HG03060 (cell line): ENCODE data around the gene TBRG1.

Experiments used
- ATAC-seq: cut with Tn5 transposase; IDR thresholded peaks from one replicate; pipeline ENCODE4 v1.9.1; 2021; ENCODE audit warnings: low read depth, moderate number of reproducible peaks; ENCODE audit not compliant: unreplicated experiment

The TBRG1 gene

GRCh38 chr11:124612045-124612444, 10.6 kb upstream of the TBRG1 start:
- ATAC-seq, result no peak

GRCh38 chr11:124612567-124613246, 10.0 kb upstream of the TBRG1 start:
- no peak for ATAC-seq

GRCh38 chr11:124618863-124619262, 3.8 kb upstream of the TBRG1 start:
- no peak for ATAC-seq

GRCh38 chr11:124623861-124624525, 1.3 kb downstream of the TBRG1 start:
- no peak for ATAC-seq

- ATAC-seq, result no peak
Observed at GRCh38 chr11:124625504-124626168, 3.0 kb downstream of the TBRG1 start.

- ATAC-seq, result no peak
Observed at GRCh38 chr11:124627546-124627945, 4.9 kb downstream of the TBRG1 start.

GRCh38 chr11:124629961-124630360, 7.3 kb downstream of the TBRG1 start:
- ATAC-seq, result no peak

- ATAC-seq, result no peak
Observed at GRCh38 chr11:124633355-124633754, 10.7 kb downstream of the TBRG1 start.

- ATAC-seq, result no peak
Observed at GRCh38 chr11:124635932-124636331, 13.3 kb downstream of the TBRG1 start.

- no peak for ATAC-seq
Observed at GRCh38 chr11:124638500-124638899, 15.8 kb downstream of the TBRG1 start.

- no peak for ATAC-seq
Observed at GRCh38 chr11:124639186-124639585, 16.5 kb downstream of the TBRG1 start.

- no peak for ATAC-seq
Observed at GRCh38 chr11:124640666-124641065, 18.0 kb downstream of the TBRG1 start.

- ATAC-seq, result no peak
Observed at GRCh38 chr11:124642628-124643027, 20.0 kb downstream of the TBRG1 start.

GRCh38 chr11:124643042-124643604, 20.5 kb downstream of the TBRG1 start:
- ATAC-seq, result no peak

- no peak for ATAC-seq
Observed at GRCh38 chr11:124643605-124644425, 21.2 kb downstream of the TBRG1 start.

- ATAC-seq, result no peak
Observed at GRCh38 chr11:124644426-124645280, 22.0 kb downstream of the TBRG1 start.

GRCh38 chr11:124646148-124646547, 23.5 kb downstream of the TBRG1 start:
- ATAC-seq, result no peak

- ATAC-seq, result no peak
Observed at GRCh38 chr11:124648610-124649009, 25.9 kb downstream of the TBRG1 start.

GRCh38 chr11:124656774-124657630, 34.3 kb downstream of the TBRG1 start:
- ATAC-seq, result no peak
